Measurements from ENCODE around the gene CNNM2. TPM values are rescaled to one million over a fixed set of nuclear protein-coding genes. Genes with fewer than 3 reads are reported as not detected.
A peak's percentile ranks its signal among the peaks of the same experiment; 100 is the strongest.
"Not testable (repeated sequence)": the region's sequence is repeated elsewhere in the genome, so short reads cannot be mapped to it uniquely, and the experiment has no call there.

Gene CNNM2
- total RNA-seq, 1 donor from 2014 or later, result 6.3 TPM

- no peak for DNase-seq
Measured at GRCh38 chr10:103111031-103111917, 193.2 kb downstream of the CNNM2 start.

- no peak for DNase-seq
Measured at GRCh38 chr10:103111918-103112877, 194.1 kb downstream of the CNNM2 start.

GRCh38 chr10:103114876-103115275 is 196.8 kb downstream of the CNNM2 start:
- no peak for DNase-seq

- DNase-seq, result no peak
Measured at GRCh38 chr10:103117247-103117646, 199.2 kb downstream of the CNNM2 start.

- peak; percentile 13 for DNase-seq
Measured at GRCh38 chr10:103120546-103120945, 202.5 kb downstream of the CNNM2 start.

- no peak for DNase-seq
Measured at GRCh38 chr10:103120977-103121735, 203.1 kb downstream of the CNNM2 start.

- DNase-seq, result no peak
Measured at GRCh38 chr10:103123282-103124024, 205.4 kb downstream of the CNNM2 start.

- no peak for DNase-seq
Measured at GRCh38 chr10:103124420-103125096, 206.5 kb downstream of the CNNM2 start.

- no peak for DNase-seq
Measured at GRCh38 chr10:103125323-103126267, 207.5 kb downstream of the CNNM2 start.

- DNase-seq, result no peak
Measured at GRCh38 chr10:103127241-103127640, 209.1 kb downstream of the CNNM2 start.

- not testable (repeated sequence) for DNase-seq
Measured at GRCh38 chr10:103130180-103130579, 212.1 kb downstream of the CNNM2 start.

- no peak for DNase-seq
Measured at GRCh38 chr10:103130910-103131309, 212.8 kb downstream of the CNNM2 start.

- DNase-seq, result not testable (repeated sequence)
Measured at GRCh38 chr10:103135168-103135567, 217.1 kb downstream of the CNNM2 start.

- no peak for DNase-seq
Measured at GRCh38 chr10:103139803-103140202, 221.7 kb downstream of the CNNM2 start.

Other genes starting within 250 kb of the CNNM2 start
- gene ARL3, start 203.9 kb upstream of the CNNM2 start, total RNA-seq, result 3.6 and 4.6 TPM in 2 replicates
- 7.1 and 13.7 TPM in 2 replicates for gene SFXN2, start 203.7 kb upstream of the CNNM2 start, total RNA-seq
- 73.9 and 103 TPM in 2 replicates for gene WBP1L, start 174.3 kb upstream of the CNNM2 start, total RNA-seq
- not detected in 2 replicates for gene CYP17A1, start 80.9 kb upstream of the CNNM2 start, total RNA-seq
- 39.0 and 42.9 TPM in 2 replicates for gene BORCS7, start 64.0 kb upstream of the CNNM2 start, total RNA-seq
- 1.2 and 2.0 TPM in 2 replicates for gene AS3MT, start 48.8 kb upstream of the CNNM2 start, total RNA-seq